HCT116 (cell line): ENCODE data around the gene C1orf122. TPM values are rescaled to one million over a fixed set of nuclear protein-coding genes. Genes with fewer than 3 reads are reported as not detected.
A peak's percentile ranks its signal among the peaks of the same experiment; 100 is the strongest.

Experiments
- ATAC-seq: fragments of 200-7000 bp; cut with Tn5 transposase; 2 replicates; pipeline ENCODE4 v1.9.1; 2020; ENCODE audit warnings: mild to moderate bottlenecking, moderate library complexity
- BruUV-seq: library from RNA; stranded (reverse); fragments of 400-500 nt; replicated peaks from 2 replicates; lab custom pipeline; 2021; lab: Mats Ljungman, UMichigan
- CTCF ChIA-PET: fragments of 300-600 bp; sonication (Branson Sonifier 250); formaldehyde crosslinking; loops from one replicate; lab custom pipeline; 2021; ENCODE audit warnings: antibody characterized with exemption; lab: Charles Lee
- POLR2A ChIA-PET: fragments of 300-600, 350-600 bp; sonication (Branson Sonifier 250); formaldehyde crosslinking; loops from one replicate; lab custom pipeline; 2021; ENCODE audit warnings: antibody characterized with exemption; lab: Charles Lee
- RAD21 ChIA-PET, 2 experiments: fragments of 300-600 bp; sonication (Branson Sonifier 250); formaldehyde crosslinking; loops; one replicate each; lab custom pipeline; 2023; ENCODE audit warnings: low total read pairs in 2 of 2; ENCODE audit not compliant: uncharacterized antibody in 2 of 2, unreplicated experiment in 2 of 2, low non-redundant PET in 1 of 2; lab: Charles Lee
- DNase-seq: peaks from one replicate; pipeline ENCODE4 v3.0.0-alpha.2; 2010; ENCODE audit warnings: low read depth, low spot score
- H2AFZ ChIP-seq: fragments of 200-600 bp; shearing (Covaris generic), sonication (generic); 2 replicates; pipeline ENCODE4 v1.6.1; 2017; ENCODE audit warnings: low read depth, mixed run types, mixed read lengths, antibody characterized with exemption, low read length; ENCODE audit not compliant: poor library complexity, severe bottlenecking
- H3K27ac ChIP-seq: 2 replicates; pipeline ENCODE4 v1.5.1; 2012; ENCODE audit warnings: low read depth, low read length
- H3K27me3 ChIP-seq: fragments of 200-600 bp; sonication (generic); 2 replicates; pipeline ENCODE4 v1.6.1; 2016; ENCODE audit warnings: mixed run types, low read length, mixed read lengths; ENCODE audit not compliant: insufficient read depth
- H3K36me3 ChIP-seq, 2 experiments: fragments of 200-500 bp in 1 of 2; fragments of 200-600 bp in 1 of 2; sonication (Bioruptor generic) in 1 of 2; sonication (generic) in 1 of 2; 2 replicates each; pipeline versions ENCODE4 v1.5.1 to v1.6.1; 2014 to 2016; ENCODE audit warnings: low read length in 2 of 2, inconsistent platforms in 1 of 2, mixed read lengths in 1 of 2, mixed run types in 1 of 2; ENCODE audit not compliant: insufficient read depth in 2 of 2, control insufficient read depth in 1 of 2
- H3K4me1 ChIP-seq, 2 experiments: fragments of 200-600 bp in 1 of 2; sonication (generic) in 1 of 2; 2 replicates each; pipeline versions ENCODE4 v1.5.1 to v1.6.1; 2012 to 2017; ENCODE audit warnings: low read length in 2 of 2, inconsistent platforms in 1 of 2, mild to moderate bottlenecking in 1 of 2, mixed read lengths in 1 of 2, mixed run types in 1 of 2, moderate library complexity in 1 of 2; ENCODE audit not compliant: insufficient read depth in 2 of 2, control insufficient read depth in 1 of 2
- H3K4me2 ChIP-seq: fragments of 200-600 bp; sonication (generic); 2 replicates; pipeline ENCODE4 v1.6.1; 2017; ENCODE audit warnings: mixed run types, low read length, mixed read lengths
- H3K4me3 ChIP-seq, 2 experiments: fragments of 200-600 bp in 1 of 2; sonication (generic) in 1 of 2; replicated peaks in 1 of 2; 2 replicates each; pipeline ENCODE4 v1.5.1; 2011 to 2016; ENCODE audit warnings: low read length in 2 of 2, control low read depth in 1 of 2, low read depth in 1 of 2, mild to moderate bottlenecking in 1 of 2, mixed read lengths in 1 of 2, mixed run types in 1 of 2
- H3K79me2 ChIP-seq: fragments of 200-600 bp; sonication (generic); 2 replicates; pipeline ENCODE4 v1.6.1; 2017; ENCODE audit warnings: mild to moderate bottlenecking, mixed run types, low read length, moderate library complexity, mixed read lengths; ENCODE audit not compliant: insufficient read depth
- H3K9ac ChIP-seq: fragments of 200-600 bp; sonication (generic); 2 replicates; pipeline ENCODE4 v1.6.1; 2016; ENCODE audit warnings: low read length, mixed read lengths
- H3K9me2 ChIP-seq: fragments of 200-600 bp; sonication (generic), shearing (Covaris generic); 2 replicates; pipeline ENCODE4 v1.6.1; 2017; ENCODE audit warnings: mixed run types, mild to moderate bottlenecking, moderate library complexity; ENCODE audit not compliant: insufficient read depth
- H3K9me3 ChIP-seq, 2 experiments: fragments of 200-500 bp in 1 of 2; fragments of 200-600 bp in 1 of 2; sonication (Bioruptor generic) in 1 of 2; sonication (generic) in 1 of 2; 2 replicates each; pipeline ENCODE4 v1.6.1; 2014 to 2017; ENCODE audit warnings: low read length in 2 of 2, mixed read lengths in 2 of 2, inconsistent platforms in 1 of 2, low read depth in 1 of 2, mild to moderate bottlenecking in 1 of 2, mixed run types in 1 of 2, moderate library complexity in 1 of 2; ENCODE audit not compliant: control insufficient read depth in 1 of 2, insufficient read depth in 1 of 2
- H4K20me1 ChIP-seq: fragments of 200-600 bp; sonication (generic), shearing (Covaris generic); 2 replicates; pipeline ENCODE4 v1.6.1; 2017; ENCODE audit warnings: mixed run types, mild to moderate bottlenecking, moderate library complexity; ENCODE audit not compliant: insufficient read depth
- REST ChIP-seq: IDR thresholded peaks from 2 replicates; pipeline ENCODE4 v1.6.1; 2012; ENCODE audit warnings: low read depth
- SIN3A ChIP-seq: IDR thresholded peaks from 2 replicates; pipeline ENCODE4 v1.6.1; 2012; ENCODE audit warnings: low read depth
- SRF ChIP-seq: IDR thresholded peaks from 2 replicates; pipeline ENCODE4 v1.6.1; 2012; ENCODE audit warnings: low read depth
- intact Hi-C: fragments of 100-400 bp; cut with micrococcal nuclease; formaldehyde crosslinking; loops from 2 replicates; pipeline ENCODE4 v1.10.0; 2022
- total RNA-seq: library from RNA; stranded (reverse); gene quantifications from one replicate; pipeline ENCODE4 v1.2.1, GENCODE V29; 2021; ENCODE audit not compliant: unreplicated experiment

Gene C1orf122
- total RNA-seq, 1 experiment from 2014 or later, result 34.2 TPM

DNA sequence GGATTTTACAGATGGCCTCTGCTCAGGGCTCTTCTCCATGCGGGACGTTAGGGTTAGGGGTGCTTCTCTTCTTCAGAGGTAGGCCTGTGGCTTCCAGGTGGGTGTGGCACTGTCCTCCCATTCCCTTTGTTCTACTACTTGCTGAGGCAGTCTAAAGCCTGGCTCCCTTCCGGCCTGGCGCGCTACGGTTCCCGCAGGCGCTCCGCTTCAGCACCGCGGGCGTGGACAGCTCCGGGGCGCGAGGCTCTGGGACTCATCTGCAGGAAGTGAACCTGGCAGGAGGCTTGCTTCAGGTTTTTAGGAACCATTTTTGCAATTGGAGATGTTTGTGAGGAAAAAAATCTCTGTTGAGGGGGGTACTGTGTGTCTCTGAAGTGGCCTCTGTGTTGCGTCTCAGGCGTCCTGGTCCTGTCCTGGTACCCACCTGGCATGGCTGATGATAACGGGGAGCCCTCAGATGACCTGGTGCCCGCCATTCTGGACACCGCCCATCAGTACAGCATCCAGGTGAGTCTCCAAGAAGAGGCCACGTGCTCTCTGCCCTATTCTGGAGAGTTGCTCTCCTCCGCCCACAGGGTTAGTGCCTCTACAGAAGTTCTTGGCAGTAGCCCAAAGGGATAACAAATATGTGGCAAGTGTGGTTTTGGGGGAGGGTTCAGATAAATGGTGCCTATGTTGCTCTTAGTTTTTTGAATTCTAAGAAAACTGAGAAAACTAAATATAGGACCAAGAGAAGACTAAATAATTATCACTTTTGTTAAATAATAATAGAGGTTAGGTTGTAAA lies 12.1 kb upstream of the C1orf122 start:
- Histone ChIP-seq H3K27ac (no peak overlapping the region), H3K4me2 (peak overlapping the region; percentile 91), H4K20me1 (no peaks in the 10 kb centered on the region), H3K4me3 (peak overlapping the region; percentile 63 to 76), H3K36me3 (peaks cover 2 to 8% of the 10 kb centered on the region in 2 experiments; a peak in 2 of 4 replicates), H3K4me1 (peaks cover 10 to 17% of the 10 kb centered on the region in 2 experiments; a peak in 3 of 4 replicates), H3K27me3 (no peaks in the 10 kb centered on the region), H3K9ac (peak overlapping the region; percentile 70), H3K9me3 (no peaks in the 10 kb centered on the region), H2AFZ (no peak overlapping the region), H3K79me2 (peaks cover 15% of the 10 kb centered on the region), H3K9me2 (no peaks in the 10 kb centered on the region)
- no TSS peak for BruUV-seq
- RAD21 ChIA-PET, result no interaction called here
- no peak for ATAC-seq
- CTCF ChIA-PET, result no interaction called here
- POLR2A ChIA-PET, result no interaction called here
- DNase-seq, result no peak
- intact Hi-C loops, result no loop called here
- TF ChIP-seq SRF (no peak), REST (peak; percentile 93), SIN3A (0 out of 2 replicates have a peak, but pooled peaks have one; percentile 30)
- TF ChIP-seq, all 23 proteins: peak for 2
